ENCODE results near the gene DTNBP1. TPM values are rescaled to one million over a fixed set of nuclear protein-coding genes. Genes with fewer than 3 reads are reported as not detected.

Gene DTNBP1
- total and polyA plus RNA-seq, 5 donors = 17.2 to 34.0 (median 24.9) TPM

GRCh38 chr6:15685619-15686018 is 22.8 kb upstream of the DTNBP1 start:
- no peak overlapping the region for H3K27ac ChIP-seq (ENCODE audit: low read length)
- DNase-seq (no peak), ATAC-seq (no peak)
- H3K4me1 ChIP-seq (ENCODE audit: control insufficient read depth, insufficient read depth, low read length) = no peaks in the 10 kb centered on the region
- H3K4me3 ChIP-seq (ENCODE audit: low read length) = no peak overlapping the region
- H3K27me3 ChIP-seq (ENCODE audit: control insufficient read depth, insufficient read depth) = no peaks in the 10 kb centered on the region
- H3K9me3 ChIP-seq (ENCODE audit: control insufficient read depth, low read length) = no peaks in the 10 kb centered on the region
- intact Hi-C loops (cut with DNase I) = loop anchor here in 1 of 4 donors (5.0 kb wide), 1 partner anchor 522 kb away; no protein-coding TSS in a partner anchor

DNA sequence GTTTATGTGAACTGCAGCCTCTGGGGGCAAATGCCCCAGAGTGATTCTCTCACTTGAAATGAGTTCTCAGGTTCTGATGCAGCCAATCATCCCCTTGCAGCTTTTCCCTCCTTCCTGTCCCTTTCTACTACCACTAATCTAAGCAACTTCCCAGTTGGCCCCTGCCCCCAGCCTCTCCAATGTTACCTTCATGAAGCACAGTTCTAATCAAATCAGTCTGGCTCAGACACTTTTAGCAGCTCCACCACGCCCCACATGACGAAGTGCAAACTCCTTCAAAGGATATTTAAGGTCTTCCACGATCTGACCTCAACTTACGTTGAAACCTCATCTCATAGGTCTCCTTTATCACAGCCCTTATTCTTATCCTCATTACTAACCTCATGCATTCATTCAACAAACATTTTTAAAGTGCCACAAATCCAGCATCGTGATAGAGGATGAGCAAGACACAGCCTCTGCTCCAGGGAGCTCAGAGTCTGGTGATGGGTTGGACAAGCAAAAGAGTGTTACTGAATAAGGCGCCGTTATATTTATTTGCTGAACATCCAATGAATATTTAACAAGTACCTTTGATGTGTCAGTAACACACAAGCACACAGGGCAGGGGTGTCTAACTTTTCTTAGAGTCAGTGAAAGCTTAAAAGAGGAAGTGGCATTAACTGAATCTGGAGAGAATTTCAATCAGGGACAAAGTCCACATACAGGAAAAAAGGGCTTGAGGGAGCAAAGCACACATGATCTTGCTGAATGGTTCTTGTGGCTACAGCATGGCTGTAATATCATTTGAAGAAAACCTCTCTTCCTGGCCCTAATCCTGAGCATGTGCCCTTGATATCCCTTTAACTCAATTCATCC is 20.4 kb upstream of the DTNBP1 start:
- DNase-seq (no peak), ATAC-seq (no peak)
- H3K4me3 ChIP-seq (ENCODE audit: low read length) = no peak overlapping the region
- WGBS = 81% methylated on average over 7 of the region's 7 CpGs
- no peaks in the 10 kb centered on the region for H3K4me1 ChIP-seq (ENCODE audit: control insufficient read depth, insufficient read depth, low read length)
- H3K27ac ChIP-seq (ENCODE audit: low read length) = no peak overlapping the region
- H3K27me3 ChIP-seq (ENCODE audit: control insufficient read depth, insufficient read depth) = no peaks in the 10 kb centered on the region
- intact Hi-C loops (cut with DNase I) = no loop called here
- H3K9me3 ChIP-seq (ENCODE audit: control insufficient read depth, low read length) = no peaks in the 10 kb centered on the region

GRCh38 chr6:15681946-15682345 is 19.1 kb upstream of the DTNBP1 start:
- no peaks in the 10 kb centered on the region for H3K9me3 ChIP-seq (ENCODE audit: control insufficient read depth, low read length)
- no peaks in the 10 kb centered on the region for H3K27me3 ChIP-seq (ENCODE audit: control insufficient read depth, insufficient read depth)
- DNase-seq = no peak
- no peak for ATAC-seq
- WGBS = 93% methylated on average over 1 of the region's 1 CpG
- H3K4me1 ChIP-seq (ENCODE audit: control insufficient read depth, insufficient read depth, low read length) = no peaks in the 10 kb centered on the region
- intact Hi-C loops (cut with DNase I) = no loop called here
- H3K4me3 ChIP-seq (ENCODE audit: low read length) = no peak overlapping the region
- H3K27ac ChIP-seq (ENCODE audit: low read length) = no peak overlapping the region

- ATAC-seq = no peak
Measured at GRCh38 chr6:15678514-15678913, 15.7 kb upstream of the DTNBP1 start.

DNA sequence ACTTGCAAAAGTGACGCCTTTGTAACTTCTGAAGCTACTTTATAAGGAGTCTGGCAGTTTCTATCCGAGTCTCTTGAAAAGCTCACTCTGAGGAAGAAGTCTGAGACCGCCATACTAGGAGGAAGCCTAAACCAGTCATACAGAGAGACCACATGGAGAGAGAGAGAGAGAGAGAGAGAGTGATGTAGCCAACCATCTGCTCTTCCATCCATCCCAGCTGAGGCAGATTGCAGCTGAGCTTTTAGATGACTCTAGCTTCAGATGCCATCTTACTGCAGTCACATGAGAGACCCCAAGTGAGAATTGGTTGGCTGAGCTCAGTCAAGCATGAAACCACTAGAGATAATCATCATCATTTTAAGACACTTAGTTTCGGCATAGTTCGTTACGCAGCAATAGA is 15.0 kb upstream of the DTNBP1 start:
- no peak for ATAC-seq
- DNase-seq = no peak
- intact Hi-C loops (cut with DNase I) = no loop called here
- no peaks in the 10 kb centered on the region for H3K9me3 ChIP-seq (ENCODE audit: control insufficient read depth, low read length)
- no peak overlapping the region for H3K4me3 ChIP-seq (ENCODE audit: low read length)
- no peaks in the 10 kb centered on the region for H3K4me1 ChIP-seq (ENCODE audit: control insufficient read depth, insufficient read depth, low read length)
- 93% methylated on average over 6 of the region's 6 CpGs for WGBS
- no peaks in the 10 kb centered on the region for H3K27me3 ChIP-seq (ENCODE audit: control insufficient read depth, insufficient read depth)
- no peak overlapping the region for H3K27ac ChIP-seq (ENCODE audit: low read length)

More at GRCh38 chr6:15678514-15678913, 15.7 kb upstream of the DTNBP1 start:
- no peak for DNase-seq
- no peak overlapping the region for H3K27ac ChIP-seq (ENCODE audit: low read length)
- no peaks in the 10 kb centered on the region for H3K9me3 ChIP-seq (ENCODE audit: control insufficient read depth, low read length)
- H3K27me3 ChIP-seq (ENCODE audit: control insufficient read depth, insufficient read depth) = no peaks in the 10 kb centered on the region
- no peak overlapping the region for H3K4me3 ChIP-seq (ENCODE audit: low read length)
- intact Hi-C loops (cut with DNase I) = no loop called here
- no peaks in the 10 kb centered on the region for H3K4me1 ChIP-seq (ENCODE audit: control insufficient read depth, insufficient read depth, low read length)

GRCh38 chr6:15675536-15676220 is 12.8 kb upstream of the DTNBP1 start:
- DNase-seq (no peak), ATAC-seq (peak; percentile 47 to 77)
- no peaks in the 10 kb centered on the region for H3K9me3 ChIP-seq (ENCODE audit: control insufficient read depth, low read length)
- no peaks in the 10 kb centered on the region for H3K4me1 ChIP-seq (ENCODE audit: control insufficient read depth, insufficient read depth, low read length)
- H3K4me3 ChIP-seq (ENCODE audit: low read length) = no peak overlapping the region
- WGBS = 78% methylated on average over 3 of the region's 3 CpGs
- intact Hi-C loops (cut with DNase I) = no loop called here
- H3K27me3 ChIP-seq (ENCODE audit: control insufficient read depth, insufficient read depth) = no peaks in the 10 kb centered on the region
- H3K27ac ChIP-seq (ENCODE audit: low read length) = no peak overlapping the region

DNA sequence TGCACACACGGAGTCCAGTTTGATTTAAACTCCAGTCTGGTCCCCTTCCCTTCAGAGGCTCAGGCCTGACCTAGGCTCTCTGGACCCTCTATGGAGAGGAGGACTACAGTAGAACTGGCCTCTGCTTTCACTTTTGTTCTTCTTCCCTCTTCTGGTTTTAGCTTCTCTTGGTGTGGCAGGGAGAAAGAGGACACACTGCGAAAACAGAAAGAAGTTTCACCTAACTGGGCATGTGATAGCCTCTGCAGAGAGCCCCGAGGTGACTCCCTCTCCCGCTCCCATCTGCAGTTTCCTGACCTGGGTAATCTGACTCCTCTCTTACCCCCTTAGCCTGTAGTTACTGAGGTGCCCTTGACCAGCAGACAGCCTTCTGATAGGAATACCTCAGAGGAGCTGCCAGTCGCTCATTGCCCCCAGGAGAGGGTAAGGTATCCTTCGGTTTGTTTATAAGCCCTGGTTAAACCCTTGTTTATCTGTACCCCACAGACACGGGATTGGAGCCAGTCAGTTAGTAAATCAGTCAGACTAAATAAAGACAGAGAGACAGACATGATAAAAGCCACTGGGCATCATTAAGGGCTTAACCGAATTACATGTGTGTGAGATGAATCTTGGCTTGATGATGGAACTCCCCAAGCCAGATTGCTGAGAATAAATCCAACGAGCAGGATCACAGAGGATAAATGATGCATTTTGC is 12.0 kb upstream of the DTNBP1 start:
- ATAC-seq (peak; percentile 41 to 51), DNase-seq (no peak)
- intact Hi-C loops (cut with DNase I) = no loop called here
- H3K27me3 ChIP-seq (ENCODE audit: control insufficient read depth, insufficient read depth) = no peaks in the 10 kb centered on the region
- H3K27ac ChIP-seq (ENCODE audit: low read length) = no peak overlapping the region
- no peaks in the 10 kb centered on the region for H3K4me1 ChIP-seq (ENCODE audit: control insufficient read depth, insufficient read depth, low read length)
- WGBS = 56% methylated on average over 9 of the region's 9 CpGs
- no peaks in the 10 kb centered on the region for H3K9me3 ChIP-seq (ENCODE audit: control insufficient read depth, low read length)
- no peak overlapping the region for H3K4me3 ChIP-seq (ENCODE audit: low read length)

GRCh38 chr6:15673666-15674065 is 10.8 kb upstream of the DTNBP1 start:
- DNase-seq = no peak

DNA sequence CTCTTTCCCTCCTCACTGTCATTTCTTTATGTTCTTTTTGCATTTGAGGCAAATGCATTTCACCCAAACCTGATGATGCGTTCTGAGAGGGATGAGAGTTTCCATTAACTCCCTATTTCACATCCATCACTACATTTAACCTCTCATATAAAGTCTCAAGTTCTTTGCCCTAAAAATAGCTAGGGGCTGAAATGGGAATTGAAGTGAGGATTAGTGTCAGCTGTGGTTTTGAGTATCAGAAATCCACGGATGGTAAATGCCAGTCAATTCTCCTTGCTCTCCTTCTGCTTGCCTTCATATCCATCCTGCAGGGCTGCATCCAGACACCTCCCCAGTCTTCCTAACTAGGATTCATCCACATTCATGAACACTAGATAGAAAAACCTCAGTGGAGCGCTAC is 10.0 kb upstream of the DTNBP1 start:
- Histone ChIP-seq H3K4me3 (ENCODE audit: low read length) (no peak overlapping the region), H3K27me3 (ENCODE audit: control insufficient read depth, insufficient read depth) (no peaks in the 10 kb centered on the region), H3K9me3 (ENCODE audit: control insufficient read depth, low read length) (no peaks in the 10 kb centered on the region), H3K4me1 (ENCODE audit: control insufficient read depth, insufficient read depth, low read length) (no peaks in the 10 kb centered on the region), H3K27ac (ENCODE audit: low read length) (no peak overlapping the region)
- DNase-seq = no peak
- intact Hi-C loops (cut with DNase I) = no loop called here
- 71% methylated on average over 3 of the region's 3 CpGs for WGBS
- no peak for ATAC-seq

More at GRCh38 chr6:15673666-15674065, 10.8 kb upstream of the DTNBP1 start:
- H3K4me1 ChIP-seq (ENCODE audit: control insufficient read depth, insufficient read depth, low read length) = no peaks in the 10 kb centered on the region
- no peak for ATAC-seq
- no peak overlapping the region for H3K4me3 ChIP-seq (ENCODE audit: low read length)
- H3K27ac ChIP-seq (ENCODE audit: low read length) = no peak overlapping the region
- WGBS = 88% methylated on average over 3 of the region's 3 CpGs
- intact Hi-C loops (cut with DNase I) = no loop called here
- no peaks in the 10 kb centered on the region for H3K27me3 ChIP-seq (ENCODE audit: control insufficient read depth, insufficient read depth)
- no peaks in the 10 kb centered on the region for H3K9me3 ChIP-seq (ENCODE audit: control insufficient read depth, low read length)

GRCh38 chr6:15672291-15672690 is 9.5 kb upstream of the DTNBP1 start:
- no peak overlapping the region for H3K4me3 ChIP-seq (ENCODE audit: low read length)
- ATAC-seq (no peak), DNase-seq (no peak)
- no peaks in the 10 kb centered on the region for H3K27me3 ChIP-seq (ENCODE audit: control insufficient read depth, insufficient read depth)
- H3K9me3 ChIP-seq (ENCODE audit: control insufficient read depth, low read length) = no peaks in the 10 kb centered on the region
- H3K27ac ChIP-seq (ENCODE audit: low read length) = no peak overlapping the region
- WGBS = 100% methylated on average over 1 of the region's 1 CpG
- no peaks in the 10 kb centered on the region for H3K4me1 ChIP-seq (ENCODE audit: control insufficient read depth, insufficient read depth, low read length)
- intact Hi-C loops (cut with DNase I) = no loop called here

GRCh38 chr6:15668918-15669317 is 6.1 kb upstream of the DTNBP1 start:
- ATAC-seq = no peak
- H3K27me3 ChIP-seq (ENCODE audit: control insufficient read depth, insufficient read depth) = no peaks in the 10 kb centered on the region
- no peak overlapping the region for H3K27ac ChIP-seq (ENCODE audit: low read length)
- DNase-seq = no peak
- no peaks in the 10 kb centered on the region for H3K4me1 ChIP-seq (ENCODE audit: control insufficient read depth, insufficient read depth, low read length)
- H3K4me3 ChIP-seq (ENCODE audit: low read length) = no peak overlapping the region
- WGBS = 63% methylated on average over 2 of the region's 2 CpGs
- no peaks in the 10 kb centered on the region for H3K9me3 ChIP-seq (ENCODE audit: control insufficient read depth, low read length)
- intact Hi-C loops (cut with DNase I) = no loop called here
